H9 (cell line): ENCODE data around the gene TCAF1. TPM values are rescaled to one million over a fixed set of nuclear protein-coding genes. Genes with fewer than 3 reads are reported as not detected.

Experiments
- DNase-seq: peaks from one replicate; pipeline ENCODE4 v3.0.0-alpha.2; 2017
- H2AFZ ChIP-seq: one replicate; pipeline ENCODE4 v1.6.1; 2013; ENCODE audit warnings: mild to moderate bottlenecking, low read length, control low read depth, moderate library complexity
- H2AK5ac ChIP-seq: 2 replicates; pipeline ENCODE4 v1.6.1; 2013; ENCODE audit warnings: low read length, control low read depth, mixed read lengths; ENCODE audit not compliant: insufficient read length
- H2BK120ac ChIP-seq: one replicate; pipeline ENCODE4 v1.6.1; 2013; ENCODE audit warnings: low read depth, mild to moderate bottlenecking, low read length, control low read depth, inconsistent platforms; ENCODE audit not compliant: poor library complexity, severe bottlenecking
- H2BK12ac ChIP-seq: 2 replicates; pipeline ENCODE4 v1.6.1; 2013; ENCODE audit warnings: low read length, control low read depth, mixed read lengths, low read depth; ENCODE audit not compliant: insufficient read length
- H2BK15ac ChIP-seq: 2 replicates; pipeline ENCODE4 v1.6.1; 2013; ENCODE audit warnings: low read depth, low read length, control low read depth
- H2BK20ac ChIP-seq: one replicate; pipeline ENCODE4 v1.6.1; 2013; ENCODE audit warnings: low read depth, mild to moderate bottlenecking, low read length, control low read depth, inconsistent platforms; ENCODE audit not compliant: poor library complexity, severe bottlenecking
- H2BK5ac ChIP-seq: 2 replicates; pipeline ENCODE4 v1.6.1; 2013; ENCODE audit warnings: low read length, control low read depth, mixed read lengths; ENCODE audit not compliant: insufficient read length
- H3K14ac ChIP-seq: 2 replicates; pipeline ENCODE4 v1.6.1; 2013; ENCODE audit warnings: low read length, control low read depth; ENCODE audit not compliant: insufficient read depth
- H3K18ac ChIP-seq: 2 replicates; pipeline ENCODE4 v1.6.1; 2013; ENCODE audit warnings: low read depth, mild to moderate bottlenecking, mixed read lengths, low read length, control low read depth; ENCODE audit not compliant: insufficient read length
- H3K23ac ChIP-seq: 2 replicates; pipeline ENCODE4 v1.6.1; 2013; ENCODE audit warnings: low read length, control low read depth, mixed read lengths, low read depth; ENCODE audit not compliant: insufficient read length
- H3K23me2 ChIP-seq: 2 replicates; pipeline ENCODE4 v1.6.1; 2013; ENCODE audit warnings: low read depth, mild to moderate bottlenecking, mixed read lengths, low read length, control low read depth; ENCODE audit not compliant: insufficient read length, poor library complexity, severe bottlenecking
- H3K27ac ChIP-seq: 2 replicates; pipeline ENCODE4 v1.5.1; 2013; ENCODE audit warnings: low read length, control low read depth, mixed read lengths, low read depth; ENCODE audit not compliant: insufficient read length
- H3K27me3 ChIP-seq: 2 replicates; pipeline ENCODE4 v1.6.1; 2013; ENCODE audit warnings: low read length, control low read depth, inconsistent platforms; ENCODE audit not compliant: insufficient read depth
- H3K4ac ChIP-seq: 2 replicates; pipeline ENCODE4 v1.6.1; 2013; ENCODE audit warnings: low read depth, mild to moderate bottlenecking, control low read depth, inconsistent platforms, low read length, moderate library complexity
- H3K4me1 ChIP-seq: 2 replicates; pipeline ENCODE4 v1.6.1; 2013; ENCODE audit warnings: low read length, control low read depth, inconsistent platforms; ENCODE audit not compliant: insufficient read depth
- H3K4me2 ChIP-seq: 2 replicates; pipeline ENCODE4 v1.6.1; 2013; ENCODE audit warnings: low read length, control low read depth, mixed read lengths; ENCODE audit not compliant: insufficient read length, insufficient read depth
- H3K56ac ChIP-seq: 2 replicates; pipeline ENCODE4 v1.6.1; 2013; ENCODE audit warnings: low read depth, mild to moderate bottlenecking, mixed read lengths, low read length, control low read depth; ENCODE audit not compliant: insufficient read length
- H3K79me1 ChIP-seq: 2 replicates; pipeline ENCODE4 v1.6.1; 2013; ENCODE audit warnings: low read depth, mild to moderate bottlenecking, moderate library complexity, low read length, control low read depth, inconsistent platforms; ENCODE audit not compliant: insufficient read depth, poor library complexity, severe bottlenecking
- H3K79me2 ChIP-seq: 2 replicates; pipeline ENCODE4 v1.6.1; 2013; ENCODE audit warnings: low read length, control low read depth, inconsistent platforms; ENCODE audit not compliant: insufficient read depth
- H3K9ac ChIP-seq: 2 replicates; pipeline ENCODE4 v1.6.1; 2013; ENCODE audit warnings: low read length, control low read depth, mixed read lengths; ENCODE audit not compliant: insufficient read length; ENCODE audit errors: extremely low read depth
- H3K9me3 ChIP-seq: one replicate; pipeline ENCODE4 v1.6.1; 2013; ENCODE audit warnings: low read depth, low read length, inconsistent platforms; ENCODE audit not compliant: control insufficient read depth
- H3T11ph ChIP-seq: one replicate; pipeline ENCODE4 v1.6.1; 2013; ENCODE audit warnings: mild to moderate bottlenecking, low read length, control low read depth, inconsistent platforms
- H4K20me1 ChIP-seq: one replicate; pipeline ENCODE4 v1.6.1; 2013; ENCODE audit not compliant: control insufficient read depth, insufficient read length, insufficient read depth
- H4K5ac ChIP-seq: 2 replicates; pipeline ENCODE4 v1.6.1; 2013; ENCODE audit warnings: low read depth, mild to moderate bottlenecking, mixed read lengths, low read length, control low read depth; ENCODE audit not compliant: insufficient read length
- H4K8ac ChIP-seq: replicated peaks from 2 replicates; pipeline ENCODE4 v1.6.1; 2013; ENCODE audit warnings: low read length, control low read depth, mixed read lengths, low read depth; ENCODE audit not compliant: insufficient read length
- H4K91ac ChIP-seq: 2 replicates; pipeline ENCODE4 v1.6.1; 2013; ENCODE audit warnings: low read depth, mild to moderate bottlenecking, moderate library complexity, mixed read lengths, low read length, control low read depth; ENCODE audit not compliant: insufficient read length
- H3K27ac Mint-ChIP-seq, 3 experiments: 2 replicates in 2 of 3; 3 replicates in 1 of 3; pipeline ENCODE4 v1.8.0; 2020 to 2021; ENCODE audit warnings: mixed read lengths in 3 of 3, mild to moderate bottlenecking in 1 of 3, moderate library complexity in 1 of 3
- H3K27me3 Mint-ChIP-seq: 2 replicates; pipeline ENCODE4 v1.8.0; 2021; ENCODE audit warnings: low read depth, mild to moderate bottlenecking, moderate library complexity, mixed read lengths
- H3K36me3 Mint-ChIP-seq, 3 experiments: 2 replicates in 2 of 3; 3 replicates in 1 of 3; pipeline ENCODE4 v1.8.0; 2020 to 2021; ENCODE audit warnings: low read depth in 3 of 3, mixed read lengths in 3 of 3; ENCODE audit not compliant: insufficient read depth in 1 of 3
- H3K4me1 Mint-ChIP-seq, 2 experiments: 2 replicates each; pipeline ENCODE4 v1.8.0; 2020; ENCODE audit warnings: mixed read lengths in 2 of 2
- H3K4me3 Mint-ChIP-seq, 2 experiments: 2 replicates in 1 of 2; 3 replicates in 1 of 2; pipeline ENCODE4 v1.8.0; 2020 to 2021; ENCODE audit warnings: mild to moderate bottlenecking in 2 of 2, mixed read lengths in 2 of 2, moderate library complexity in 1 of 2
- H3K9me3 Mint-ChIP-seq, 2 experiments: 2 replicates in 1 of 2; 3 replicates in 1 of 2; pipeline ENCODE4 v1.8.0; 2020; ENCODE audit warnings: mild to moderate bottlenecking in 2 of 2, mixed read lengths in 2 of 2, moderate library complexity in 1 of 2
- WGBS: extraction: QIAGEN DNeasy Blood & Tissue Kit; methylation state at CpG from one replicate; pipeline ENCODE4 v1.1.7; 2013; ENCODE audit warnings: missing lambda C conversion rate, low lambda C conversion rate, mixed read lengths; ENCODE audit not compliant: insufficient read length; ENCODE audit errors: extremely low coverage; 5-methylcytosine and 5-hydroxymethylcytosine counted together
- total RNA-seq: library from RNA; stranded (reverse); gene quantifications from 2 replicates; pipeline ENCODE4 v1.2.1, GENCODE V29; 2021
- TF ChIP-seq, protein P1 (sequence below): fragments of 200-600 bp; sonication (generic); conservative IDR thresholded peaks from 3 replicates; pipeline ENCODE4 v1.8.0; 2021; ENCODE audit warnings: antibody characterized with exemption, mild to moderate bottlenecking

Gene TCAF1
- total RNA-seq, 1 experiment from 2014 or later, result 46.8 TPM

DNA sequence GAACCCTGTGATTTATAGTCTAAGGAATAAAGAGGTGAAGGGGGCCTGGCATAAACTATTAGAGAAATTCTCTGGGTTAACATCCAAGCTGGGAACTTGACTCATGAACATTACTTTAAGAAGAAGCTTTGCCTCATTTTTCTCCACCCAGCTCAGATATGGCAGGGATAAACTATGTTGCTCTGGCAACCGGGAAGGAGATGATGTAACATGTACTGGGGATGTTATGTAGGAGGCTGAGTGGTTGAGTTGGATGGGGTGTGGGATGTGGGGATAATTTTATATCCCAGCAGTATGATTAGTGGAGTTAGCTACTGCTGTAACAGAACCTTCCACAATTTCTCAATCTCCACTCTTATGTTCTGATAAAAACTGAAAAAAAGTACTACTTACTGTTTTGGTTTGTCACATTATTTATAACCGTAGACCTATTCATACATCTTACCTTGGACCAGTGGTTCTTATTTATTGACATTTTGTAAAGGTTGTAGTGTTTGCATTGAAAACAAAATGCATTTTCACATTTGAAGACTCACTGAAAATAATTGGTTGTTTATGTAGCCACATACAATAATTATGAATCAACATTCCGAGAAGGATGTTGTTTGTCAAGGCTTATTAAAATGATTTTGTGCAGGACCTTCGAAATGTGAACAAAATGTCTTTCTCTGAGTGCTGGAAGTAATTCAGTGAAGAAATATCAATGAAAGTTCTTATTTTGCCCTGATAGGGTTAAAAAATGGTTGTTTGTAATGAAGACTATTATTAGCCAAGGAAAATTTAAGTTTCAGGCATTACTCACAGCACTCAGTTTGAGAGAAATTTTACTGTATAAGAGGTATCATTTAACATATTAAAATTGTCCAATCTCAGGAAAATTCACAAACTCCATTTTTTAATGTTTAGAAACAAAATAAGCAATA is 34.4 kb upstream of the TCAF1 start:
- H2BK12ac ChIP-seq, result no peak overlapping the region
- H3K79me2 ChIP-seq, result no peaks in the 10 kb centered on the region
- H3T11ph ChIP-seq, result no peak overlapping the region
- no peak overlapping the region for H3K4me2 ChIP-seq
- H3K18ac ChIP-seq, result no peak overlapping the region
- no peak overlapping the region for H3K4ac ChIP-seq
- no peaks in the 10 kb centered on the region for H3K27me3 ChIP-seq
- H2BK20ac ChIP-seq, result no peak overlapping the region
- Mint-ChIP-seq H3K4me1 (peaks cover 0 to 8% of the 10 kb centered on the region in 2 experiments; a peak in 2 of 4 replicates), H3K27me3 (no peaks in the 10 kb centered on the region), H3K27ac (no peak overlapping the region), H3K36me3 (no peaks in the 10 kb centered on the region), H3K4me3 (no peak overlapping the region; a peak in 1 of 5 replicates), H3K9me3 (no peaks in the 10 kb centered on the region)
- no peak overlapping the region for H4K5ac ChIP-seq
- no peak overlapping the region for H2BK120ac ChIP-seq
- H3K9me3 ChIP-seq, result no peaks in the 10 kb centered on the region
- H3K4me1 ChIP-seq, result no peaks in the 10 kb centered on the region
- H3K23ac ChIP-seq, result no peak overlapping the region
- H3K79me1 ChIP-seq, result no peaks in the 10 kb centered on the region
- H2AK5ac ChIP-seq, result no peak overlapping the region
- no peak overlapping the region for H3K56ac ChIP-seq
- H3K14ac ChIP-seq, result no peak overlapping the region
- H3K27ac ChIP-seq, result no peak overlapping the region
- no peak overlapping the region for H4K91ac ChIP-seq
- H4K8ac ChIP-seq, result no peak overlapping the region
- H2AFZ ChIP-seq, result no peak overlapping the region
- no peak overlapping the region for H2BK15ac ChIP-seq
- H3K23me2 ChIP-seq, result no peaks in the 10 kb centered on the region
- TF ChIP-seq, protein P1, sequence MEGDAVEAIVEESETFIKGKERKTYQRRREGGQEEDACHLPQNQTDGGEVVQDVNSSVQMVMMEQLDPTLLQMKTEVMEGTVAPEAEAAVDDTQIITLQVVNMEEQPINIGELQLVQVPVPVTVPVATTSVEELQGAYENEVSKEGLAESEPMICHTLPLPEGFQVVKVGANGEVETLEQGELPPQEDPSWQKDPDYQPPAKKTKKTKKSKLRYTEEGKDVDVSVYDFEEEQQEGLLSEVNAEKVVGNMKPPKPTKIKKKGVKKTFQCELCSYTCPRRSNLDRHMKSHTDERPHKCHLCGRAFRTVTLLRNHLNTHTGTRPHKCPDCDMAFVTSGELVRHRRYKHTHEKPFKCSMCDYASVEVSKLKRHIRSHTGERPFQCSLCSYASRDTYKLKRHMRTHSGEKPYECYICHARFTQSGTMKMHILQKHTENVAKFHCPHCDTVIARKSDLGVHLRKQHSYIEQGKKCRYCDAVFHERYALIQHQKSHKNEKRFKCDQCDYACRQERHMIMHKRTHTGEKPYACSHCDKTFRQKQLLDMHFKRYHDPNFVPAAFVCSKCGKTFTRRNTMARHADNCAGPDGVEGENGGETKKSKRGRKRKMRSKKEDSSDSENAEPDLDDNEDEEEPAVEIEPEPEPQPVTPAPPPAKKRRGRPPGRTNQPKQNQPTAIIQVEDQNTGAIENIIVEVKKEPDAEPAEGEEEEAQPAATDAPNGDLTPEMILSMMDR, result no peak
- DNase-seq, result no peak
- no CpG with 5 or more reads among the region's 4 CpGs for WGBS
- no peak overlapping the region for H2BK5ac ChIP-seq
- no peak overlapping the region for H3K9ac ChIP-seq
- H4K20me1 ChIP-seq, result no peaks in the 10 kb centered on the region
